ENCODE results near the gene ABHD1.

ABHD1 gene

DNA sequence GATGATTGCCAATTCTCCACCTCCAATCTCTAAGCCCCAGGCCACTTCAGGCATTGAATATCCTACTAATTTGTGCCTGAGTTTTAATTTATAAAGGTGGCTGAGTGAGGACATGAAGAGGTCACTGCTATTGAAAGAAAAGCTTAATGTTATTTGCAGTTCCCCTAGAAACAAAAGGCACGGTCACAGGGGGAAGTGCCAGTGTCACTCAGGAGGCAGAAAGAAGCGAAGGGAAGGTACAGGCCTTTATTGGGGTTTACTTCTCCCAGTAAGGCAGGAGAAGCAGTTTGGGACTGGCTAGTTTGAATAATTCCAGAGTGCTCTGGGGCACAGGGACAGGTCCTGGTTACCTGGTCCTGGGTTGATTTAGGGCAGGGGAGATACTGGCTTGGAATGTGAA is 1.7 kb upstream of the ABHD1 start:
- DNase-seq (ENCODE audit: insufficient read length), result no peak
- TF ChIP-seq POLR2A (IDR thresholded peaks at IDR 0.05; ENCODE audit: low read depth, low read length), result no peak
- no peak for FAIRE-seq

DNA sequence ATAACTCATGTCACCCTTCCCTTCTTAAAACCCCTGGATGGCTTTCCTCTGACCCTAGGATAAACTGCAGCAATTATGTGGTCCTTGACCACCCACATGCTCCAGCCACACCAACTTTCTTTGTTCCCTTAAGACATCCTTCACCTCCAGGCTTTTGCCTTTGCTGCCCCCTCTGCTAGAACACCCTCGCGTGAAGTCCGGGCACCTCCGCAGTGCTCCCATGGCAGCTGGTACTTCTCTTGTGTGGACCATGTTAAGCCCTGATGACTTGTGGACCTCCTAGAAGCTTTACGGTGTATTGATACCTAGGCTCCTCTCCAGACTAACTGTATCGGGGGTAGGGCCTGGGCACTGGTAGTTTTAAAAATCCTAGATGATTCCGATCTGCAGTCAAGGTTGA is 824 bp upstream of the ABHD1 start:
- FAIRE-seq (no peak), DNase-seq (ENCODE audit: insufficient read length) (no peak)
- TF ChIP-seq TAF1 (IDR thresholded peaks at IDR 0.05; ENCODE audit: borderline replicate concordance, low read depth, low read length), result no peak

DNA sequence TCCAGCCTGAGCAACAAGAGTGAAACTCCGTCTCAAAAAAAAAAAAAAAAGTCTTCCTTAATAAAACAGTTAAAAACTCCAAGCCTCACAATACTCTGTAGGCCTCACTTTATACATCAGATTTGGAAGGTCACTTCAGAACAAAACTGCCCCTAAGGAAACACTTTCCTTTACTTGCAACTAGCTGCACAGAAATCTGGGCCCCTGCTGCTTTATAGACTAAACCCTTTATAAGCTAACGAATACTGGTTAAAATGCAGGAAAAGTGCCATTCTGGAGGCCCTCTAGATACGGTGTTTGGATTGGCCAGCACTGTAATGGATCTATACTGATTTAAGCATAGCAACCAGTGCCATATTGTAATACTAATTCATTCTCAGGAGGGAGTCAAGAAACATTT is 1.5 kb downstream of the ABHD1 start:
- no peak for FAIRE-seq
- no peak for TF ChIP-seq POLR2AphosphoS5 (IDR thresholded peaks at IDR 0.05; ENCODE audit: low read depth, low read length)
- no peak for TF ChIP-seq TAF1 (IDR thresholded peaks at IDR 0.05; ENCODE audit: borderline replicate concordance, low read depth, low read length)
- TF ChIP-seq POLR2A (IDR thresholded peaks at IDR 0.05; ENCODE audit: low read depth, low read length), result no peak
- no peak for DNase-seq (ENCODE audit: insufficient read length)

DNA sequence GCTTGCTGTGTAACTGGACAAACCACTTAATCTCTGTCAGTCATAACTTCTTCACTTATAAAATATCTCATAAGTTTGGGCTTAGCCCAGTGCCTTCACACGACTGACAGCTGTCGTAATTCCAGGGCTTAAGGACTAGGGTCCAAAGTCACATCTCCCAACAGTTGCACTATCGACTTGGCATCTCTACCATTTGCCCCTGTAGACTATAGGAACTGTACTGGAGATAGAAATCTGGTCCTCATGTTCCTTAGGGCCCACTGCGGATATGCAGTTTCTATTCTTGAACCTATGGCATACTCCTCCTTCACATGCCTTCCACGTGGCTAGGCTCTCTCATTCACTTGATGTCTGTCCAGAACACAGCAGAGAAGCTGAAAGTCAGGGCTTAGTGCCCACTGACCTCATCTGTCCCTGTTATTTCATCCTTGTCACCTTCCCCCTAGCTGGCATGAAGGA is 2.7 kb downstream of the ABHD1 start:
- TF ChIP-seq POLR2A (IDR thresholded peaks at IDR 0.05; ENCODE audit: low read depth, low read length) (no peak), TAF1 (IDR thresholded peaks at IDR 0.05; ENCODE audit: borderline replicate concordance, low read depth, low read length) (no peak), POLR2AphosphoS5 (IDR thresholded peaks at IDR 0.05; ENCODE audit: low read depth, low read length) (no peak)
- DNase-seq (ENCODE audit: insufficient read length) (no peak), FAIRE-seq (no peak)

DNA sequence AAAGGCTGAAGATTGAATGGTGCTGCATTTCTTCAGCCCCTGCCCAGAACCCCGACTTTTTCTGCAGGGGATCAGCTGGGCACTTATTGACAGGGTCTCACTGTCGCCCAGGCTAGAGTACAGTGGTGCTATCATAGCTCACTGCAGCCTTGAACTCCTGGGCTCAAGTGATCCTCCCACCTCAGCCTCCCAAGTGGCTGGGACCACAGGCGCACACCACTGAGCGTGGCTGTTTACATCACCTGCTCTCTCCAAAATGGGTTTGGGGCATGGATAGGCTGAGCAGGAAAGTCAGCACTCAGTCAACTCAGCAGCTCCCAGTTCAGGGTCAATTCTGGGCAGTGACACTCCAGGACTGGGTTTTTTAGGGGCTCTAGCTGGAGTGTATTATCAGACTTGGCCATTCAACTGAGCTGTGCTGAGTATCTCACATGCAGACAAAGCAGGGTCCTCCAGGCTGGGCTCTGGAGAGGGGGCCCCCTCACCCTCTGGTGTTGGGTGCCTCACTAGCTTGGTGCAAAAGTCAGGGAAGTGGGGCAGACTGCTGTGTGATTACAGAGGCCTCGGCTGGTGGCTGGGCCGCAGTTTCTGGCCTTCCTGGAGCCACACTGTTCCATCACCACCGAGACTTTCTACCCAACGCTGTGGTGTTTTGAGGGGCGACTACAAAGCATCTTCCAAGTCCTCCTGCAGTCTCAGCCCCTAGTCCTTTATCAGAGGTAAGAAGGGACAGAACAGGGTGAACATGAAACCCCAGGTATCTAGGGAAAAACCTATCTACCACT is 4.5 kb downstream of the ABHD1 start:
- DNase-seq (ENCODE audit: insufficient read length) (no peak), FAIRE-seq (no peak)
- 0 out of 2 replicates have a peak, but pooled peaks have one; percentile 10 for TF ChIP-seq POLR2A (IDR thresholded peaks at IDR 0.05; ENCODE audit: low read depth, low read length)
- TF ChIP-seq TAF1 (IDR thresholded peaks at IDR 0.05; ENCODE audit: borderline replicate concordance, low read depth, low read length), result no peak

DNA sequence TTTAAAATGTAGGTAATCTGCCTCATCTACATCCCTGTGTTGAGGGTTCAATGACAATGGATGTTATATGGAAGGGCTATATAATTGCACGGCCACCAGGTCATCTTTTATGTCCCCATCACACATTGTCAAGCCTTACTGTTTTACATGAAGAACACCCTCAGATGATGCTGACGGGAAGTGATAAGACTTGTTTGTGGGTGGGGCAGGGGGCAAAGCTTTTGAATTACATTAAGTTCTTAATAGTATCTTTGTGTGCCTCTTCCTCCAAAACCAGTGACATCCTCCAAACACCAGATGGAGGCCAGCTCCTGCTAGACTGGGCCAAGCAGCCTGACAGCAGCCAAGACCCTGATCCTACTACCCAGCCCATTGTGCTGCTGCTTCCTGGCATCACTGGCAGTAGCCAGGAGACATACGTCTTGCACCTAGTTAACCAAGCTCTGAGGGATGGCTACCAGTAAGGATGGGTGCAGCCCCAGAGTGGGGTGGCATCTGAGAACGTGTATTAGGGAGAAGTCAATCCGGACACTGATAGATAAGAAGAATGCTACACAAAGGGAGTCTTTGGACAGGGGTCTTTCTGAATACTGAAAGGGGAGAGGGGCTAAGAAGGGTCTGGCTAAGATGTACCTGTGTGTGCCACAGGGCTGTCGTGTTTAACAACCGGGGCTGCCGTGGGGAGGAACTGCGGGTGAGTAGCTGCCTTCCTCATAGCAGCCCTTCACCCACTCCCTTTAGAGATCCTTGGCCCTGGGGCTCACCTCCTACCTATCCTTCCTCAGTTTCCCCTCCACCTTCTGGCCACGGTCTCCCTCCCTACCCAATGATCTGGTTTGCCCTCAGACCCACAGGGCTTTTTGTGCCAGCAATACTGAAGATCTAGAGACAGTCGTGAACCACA is 5.3 kb downstream of the ABHD1 start:
- TF ChIP-seq POLR2A (IDR thresholded peaks at IDR 0.05; ENCODE audit: low read depth, low read length) (peak; percentile 7; the same call in 1 of the 2 replicates), TAF1 (IDR thresholded peaks at IDR 0.05; ENCODE audit: borderline replicate concordance, low read depth, low read length) (no peak), POLR2AphosphoS5 (IDR thresholded peaks at IDR 0.05; ENCODE audit: low read depth, low read length) (no peak)
- DNase-seq (ENCODE audit: insufficient read length) (no peak), FAIRE-seq (no peak)

DNA sequence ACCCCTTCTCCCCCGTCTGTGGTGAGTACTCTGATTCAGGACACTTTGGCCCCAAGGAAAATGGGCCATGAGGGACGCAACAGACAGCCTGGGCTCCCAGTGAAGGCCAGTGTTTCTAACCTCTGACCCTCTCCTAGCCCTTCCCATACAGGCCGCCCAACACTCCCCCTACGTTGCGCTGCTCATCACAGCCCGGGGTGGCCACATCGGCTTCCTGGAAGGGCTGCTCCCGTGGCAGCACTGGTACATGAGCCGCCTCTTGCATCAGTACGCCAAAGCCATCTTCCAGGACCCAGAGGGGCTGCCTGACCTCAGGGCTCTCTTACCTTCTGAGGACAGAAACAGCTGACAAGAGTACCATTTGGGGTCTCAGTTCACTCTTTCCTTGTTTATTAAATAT is 6.8 kb downstream of the ABHD1 start:
- DNase-seq (ENCODE audit: insufficient read length) (no peak), FAIRE-seq (no peak)
- TF ChIP-seq POLR2A (IDR thresholded peaks at IDR 0.05; ENCODE audit: low read depth, low read length) (no peak), TAF1 (IDR thresholded peaks at IDR 0.05; ENCODE audit: borderline replicate concordance, low read depth, low read length) (no peak)

DNA sequence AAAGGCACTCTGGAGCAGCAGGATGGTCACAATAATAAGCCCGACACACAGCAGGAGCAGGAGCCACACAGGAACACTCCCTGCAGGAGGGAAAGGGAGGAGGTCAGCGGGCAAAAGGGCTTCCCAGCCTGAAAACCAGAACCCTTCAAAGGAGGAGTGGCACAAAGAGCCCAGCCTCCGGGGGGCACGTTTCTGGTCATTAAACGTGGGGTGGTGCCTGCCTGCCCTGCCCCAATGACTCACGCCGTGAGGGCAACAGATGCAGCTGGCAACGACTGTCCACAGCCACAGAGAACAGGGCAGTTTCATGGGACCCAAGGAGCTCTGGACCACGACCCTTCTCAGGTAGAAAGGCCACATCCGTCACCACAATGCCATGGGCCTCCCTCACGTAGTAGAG is 7.8 kb downstream of the ABHD1 start:
- DNase-seq (ENCODE audit: insufficient read length) (no peak), FAIRE-seq (no peak)
- TF ChIP-seq POLR2AphosphoS5 (IDR thresholded peaks at IDR 0.05; ENCODE audit: low read depth, low read length) (no peak), POLR2A (IDR thresholded peaks at IDR 0.05; ENCODE audit: low read depth, low read length) (no peak), TAF1 (IDR thresholded peaks at IDR 0.05; ENCODE audit: borderline replicate concordance, low read depth, low read length) (no peak)

DNA sequence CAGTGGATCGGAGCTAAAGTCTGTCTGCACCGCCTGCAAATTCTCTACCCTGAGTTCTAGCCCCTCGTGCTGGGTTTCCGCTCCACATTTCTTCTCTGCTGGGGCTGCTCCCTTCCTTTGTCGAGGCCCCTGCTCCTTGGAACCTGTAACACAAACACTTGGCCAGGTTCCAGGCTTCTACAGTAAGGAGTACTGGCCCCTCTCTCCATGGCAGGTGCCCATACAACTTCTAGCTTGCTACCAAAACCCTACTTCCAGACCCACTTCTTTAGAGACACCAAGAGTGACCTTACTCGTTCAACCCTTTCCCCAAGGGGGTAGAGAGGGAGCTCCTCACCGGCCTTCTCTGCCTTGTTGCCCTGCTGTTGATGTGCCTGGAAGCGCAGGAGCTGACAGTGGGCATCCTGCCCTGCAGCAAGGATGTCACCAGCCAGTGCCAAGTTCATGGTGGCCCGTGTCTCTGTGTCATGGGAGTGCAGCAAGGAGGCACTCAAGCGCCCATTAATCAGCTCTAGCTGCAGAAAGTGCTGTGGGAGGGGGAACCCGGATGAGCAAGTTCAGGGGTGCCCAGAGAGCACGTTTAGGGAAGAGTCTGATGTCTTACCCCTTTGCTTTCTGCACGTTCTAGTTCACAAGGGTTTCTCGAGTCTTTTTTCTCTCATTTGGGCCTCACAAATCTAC is 9.7 kb downstream of the ABHD1 start:
- FAIRE-seq (no peak), DNase-seq (ENCODE audit: insufficient read length) (no peak)
- no peak for TF ChIP-seq POLR2A (IDR thresholded peaks at IDR 0.05; ENCODE audit: low read depth, low read length)
- no peak for TF ChIP-seq TAF1 (IDR thresholded peaks at IDR 0.05; ENCODE audit: borderline replicate concordance, low read depth, low read length)
- no peak for TF ChIP-seq POLR2AphosphoS5 (IDR thresholded peaks at IDR 0.05; ENCODE audit: low read depth, low read length)

DNA sequence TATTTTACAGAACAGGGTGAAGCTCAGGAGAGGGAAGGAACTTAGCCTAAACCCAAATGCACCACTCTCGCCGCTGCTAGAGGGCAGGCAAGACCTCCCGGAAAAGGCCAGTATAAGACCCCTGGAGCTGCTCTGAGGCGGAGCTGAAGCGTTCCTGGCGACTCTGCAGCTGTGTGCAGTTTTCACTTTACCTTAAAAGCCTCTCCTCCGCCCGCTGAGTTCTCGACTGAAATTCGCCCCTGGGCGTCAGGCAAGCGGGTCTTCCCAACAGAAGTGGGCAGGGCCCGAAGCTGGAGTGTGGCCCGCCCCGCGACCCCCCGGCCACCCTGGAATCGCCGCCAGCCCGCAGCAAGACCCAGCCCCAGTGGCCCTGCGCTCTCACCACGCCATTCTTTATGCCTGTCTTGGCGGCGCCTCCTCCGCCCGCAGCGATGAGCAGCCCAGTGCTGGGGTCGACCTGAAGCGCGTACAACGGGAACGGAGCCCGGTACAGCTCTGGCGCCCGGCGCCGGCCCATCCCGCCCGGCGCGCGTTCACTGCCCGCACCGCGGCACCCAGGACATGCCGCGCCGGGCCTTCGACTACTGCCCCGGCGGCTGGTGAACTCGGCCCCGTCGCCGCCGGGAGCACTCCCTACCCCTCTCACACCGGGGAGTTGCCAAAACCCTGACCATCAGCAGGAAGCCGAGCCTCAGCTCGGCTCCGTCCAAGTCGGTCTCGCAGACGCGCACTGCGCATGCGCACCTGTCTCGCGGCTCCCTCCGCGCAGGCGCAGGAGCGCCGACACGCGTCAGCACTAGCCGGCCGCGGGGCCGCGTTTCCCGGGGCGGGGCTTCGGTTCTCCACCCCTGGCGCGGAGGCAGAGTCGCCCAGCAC is 10.5 kb downstream of the ABHD1 start, which contains the start of gene PREB:
TSS of gene PREB (minus strand) at position 732 of the 876 bp plus-strand sequence. CDS start at position 517, 215 bp downstream.
- DNase-seq (ENCODE audit: insufficient read length) (peak; percentile 99), FAIRE-seq (peak; percentile 99)
- TF ChIP-seq POLR2A (IDR thresholded peaks at IDR 0.05; ENCODE audit: low read depth, low read length) (peak; percentile 85), TAF1 (IDR thresholded peaks at IDR 0.05; ENCODE audit: borderline replicate concordance, low read depth, low read length) (peak; percentile 22; the same call in 1 of the 2 replicates), POLR2AphosphoS5 (IDR thresholded peaks at IDR 0.05; ENCODE audit: low read depth, low read length) (peak; percentile 85)

Data from GM12892 (cell line).